Measurements from ENCODE around the gene DNAJB5.

The DNAJB5 gene

GRCh38 chr9:34991607-34992375 is 2.2 kb downstream of the DNAJB5 start:
- no peak for TF ChIP-seq EZH2phosphoT487 (IDR thresholded peaks at IDR 0.05; ENCODE audit: low read depth)
- TF ChIP-seq, protein P1, sequence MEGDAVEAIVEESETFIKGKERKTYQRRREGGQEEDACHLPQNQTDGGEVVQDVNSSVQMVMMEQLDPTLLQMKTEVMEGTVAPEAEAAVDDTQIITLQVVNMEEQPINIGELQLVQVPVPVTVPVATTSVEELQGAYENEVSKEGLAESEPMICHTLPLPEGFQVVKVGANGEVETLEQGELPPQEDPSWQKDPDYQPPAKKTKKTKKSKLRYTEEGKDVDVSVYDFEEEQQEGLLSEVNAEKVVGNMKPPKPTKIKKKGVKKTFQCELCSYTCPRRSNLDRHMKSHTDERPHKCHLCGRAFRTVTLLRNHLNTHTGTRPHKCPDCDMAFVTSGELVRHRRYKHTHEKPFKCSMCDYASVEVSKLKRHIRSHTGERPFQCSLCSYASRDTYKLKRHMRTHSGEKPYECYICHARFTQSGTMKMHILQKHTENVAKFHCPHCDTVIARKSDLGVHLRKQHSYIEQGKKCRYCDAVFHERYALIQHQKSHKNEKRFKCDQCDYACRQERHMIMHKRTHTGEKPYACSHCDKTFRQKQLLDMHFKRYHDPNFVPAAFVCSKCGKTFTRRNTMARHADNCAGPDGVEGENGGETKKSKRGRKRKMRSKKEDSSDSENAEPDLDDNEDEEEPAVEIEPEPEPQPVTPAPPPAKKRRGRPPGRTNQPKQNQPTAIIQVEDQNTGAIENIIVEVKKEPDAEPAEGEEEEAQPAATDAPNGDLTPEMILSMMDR (IDR thresholded peaks at IDR 0.05; ENCODE audit: low read depth, low read length), result peak; percentile 26; the same call in 1 of the 2 replicates
- peaks cover 20% of the 10 kb centered on the region for H3K36me3 ChIP-seq (replicated peaks; ENCODE audit: low read depth, low read length)
- peaks cover 73% of the 10 kb centered on the region for H3K4me1 ChIP-seq (ENCODE audit: low read length)
- H4K20me1 ChIP-seq (ENCODE audit: insufficient read depth, low read length), result no peaks in the 10 kb centered on the region
- H2AFZ ChIP-seq (ENCODE audit: low read depth, low read length), result no peak overlapping the region
- peak overlapping the region; percentile 94 for H3K4me2 ChIP-seq (ENCODE audit: low read length)
- H3K9ac ChIP-seq (ENCODE audit: low read length), result peak overlapping the region; percentile 82; the same call in 1 of the 2 replicates
- no peaks in the 10 kb centered on the region for H3K27me3 ChIP-seq (ENCODE audit: low read depth, low read length)
- peak overlapping the region; percentile 51 for H3K4me3 ChIP-seq (ENCODE audit: low read length)
- H3K9me3 ChIP-seq (ENCODE audit: insufficient read depth, low read length), result no peaks in the 10 kb centered on the region
- H3K27ac ChIP-seq (ENCODE audit: low read length), result peak overlapping the region; percentile 97
- H3K79me2 ChIP-seq (ENCODE audit: low read length), result peaks cover 16% of the 10 kb centered on the region

DNA sequence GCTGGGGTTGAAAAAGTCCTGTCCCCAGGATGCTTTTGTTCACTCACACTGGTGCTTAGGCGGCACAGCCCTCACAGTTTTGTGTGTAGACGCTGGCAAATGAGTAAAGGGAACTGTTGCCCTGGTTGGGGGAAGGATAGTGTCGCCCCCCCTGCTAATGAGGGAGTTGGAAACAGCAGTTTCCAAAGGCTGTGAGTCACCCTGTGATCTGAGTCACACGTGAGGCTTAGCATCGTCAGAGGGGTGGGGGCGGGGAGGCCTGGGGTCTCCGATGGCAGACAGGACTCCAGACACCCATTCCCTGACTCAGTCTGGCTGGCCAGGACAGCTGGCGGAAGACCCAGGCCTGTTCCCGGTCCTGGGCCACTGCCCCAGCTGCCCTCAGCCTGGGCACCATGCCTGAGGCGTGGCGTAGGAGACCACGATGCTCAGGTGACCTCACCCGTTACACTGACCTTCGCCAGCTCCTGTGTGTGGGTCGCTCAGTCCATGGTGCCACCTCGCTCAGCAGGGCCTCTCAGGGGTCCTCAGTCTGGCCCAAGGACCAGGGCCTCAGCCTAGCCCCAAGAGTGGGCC is 2.9 kb downstream of the DNAJB5 start:
- Histone ChIP-seq H3K4me3 (ENCODE audit: low read length) (peak overlapping the region; percentile 51; the same call in 1 of the 2 replicates), H4K20me1 (ENCODE audit: insufficient read depth, low read length) (no peaks in the 10 kb centered on the region), H3K9ac (ENCODE audit: low read length) (peak overlapping the region; percentile 82; the same call in 1 of the 2 replicates), H3K4me2 (ENCODE audit: low read length) (peak overlapping the region; percentile 94), H3K27ac (ENCODE audit: low read length) (peak overlapping the region; percentile 97), H3K9me3 (ENCODE audit: insufficient read depth, low read length) (no peaks in the 10 kb centered on the region), H3K36me3 (replicated peaks; ENCODE audit: low read depth, low read length) (peaks cover 26% of the 10 kb centered on the region), H3K27me3 (ENCODE audit: low read depth, low read length) (no peaks in the 10 kb centered on the region), H3K4me1 (ENCODE audit: low read length) (peaks cover 69% of the 10 kb centered on the region), H2AFZ (ENCODE audit: low read depth, low read length) (no peak overlapping the region), H3K79me2 (ENCODE audit: low read length) (peaks cover 16% of the 10 kb centered on the region)
- TF ChIP-seq EZH2phosphoT487 (IDR thresholded peaks at IDR 0.05; ENCODE audit: low read depth), result no peak
- TF ChIP-seq, protein P1 (IDR thresholded peaks at IDR 0.05; ENCODE audit: low read depth, low read length), result no peak

DNA sequence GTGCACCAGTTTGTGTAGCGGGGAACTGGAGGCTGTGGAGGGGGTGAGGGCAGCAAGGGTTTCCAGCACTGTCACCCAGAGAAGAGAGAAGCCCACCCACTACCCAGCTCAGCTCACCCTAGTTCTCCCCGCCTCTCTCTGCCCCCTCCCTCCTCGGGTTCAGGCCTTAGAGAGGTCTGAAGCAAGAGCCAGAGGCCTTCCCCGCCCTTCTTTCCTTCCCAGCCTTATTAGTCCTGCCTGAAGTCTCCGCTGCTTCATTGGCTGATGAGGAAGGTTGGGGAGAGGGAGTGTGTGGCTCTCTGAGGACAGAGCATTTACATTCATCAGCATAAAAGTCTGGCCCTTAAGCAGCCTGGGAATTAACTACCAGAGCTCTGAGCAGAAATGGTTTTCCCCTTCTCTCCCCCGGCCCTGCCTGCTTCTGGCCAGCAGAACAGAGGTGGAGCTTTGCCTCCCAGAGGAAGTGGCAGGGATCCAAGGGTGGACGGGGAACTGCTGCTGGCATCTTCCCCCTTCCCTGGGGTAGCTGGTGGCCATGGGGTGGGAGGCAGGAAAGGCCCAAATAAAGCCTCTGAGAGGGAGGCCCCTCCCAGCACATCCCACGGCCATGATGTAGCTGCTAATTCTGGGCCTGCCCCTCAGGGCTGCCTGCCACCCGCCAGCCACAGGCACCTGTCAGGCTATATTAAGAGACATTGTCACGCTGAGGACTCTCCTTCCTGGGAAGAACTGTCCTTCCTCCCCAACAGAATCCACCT is 4.1 kb downstream of the DNAJB5 start:
- Histone ChIP-seq H3K9ac (ENCODE audit: low read length) (peak overlapping the region; percentile 82), H3K4me2 (ENCODE audit: low read length) (peak overlapping the region; percentile 94), H3K27me3 (ENCODE audit: low read depth, low read length) (no peaks in the 10 kb centered on the region), H3K36me3 (replicated peaks; ENCODE audit: low read depth, low read length) (peaks cover 26% of the 10 kb centered on the region), H3K27ac (ENCODE audit: low read length) (peak overlapping the region; percentile 97), H3K9me3 (ENCODE audit: insufficient read depth, low read length) (no peaks in the 10 kb centered on the region), H2AFZ (ENCODE audit: low read depth, low read length) (peak overlapping the region; percentile 62; the same call in 1 of the 2 replicates), H3K4me3 (ENCODE audit: low read length) (peak overlapping the region; percentile 51), H4K20me1 (ENCODE audit: insufficient read depth, low read length) (no peaks in the 10 kb centered on the region), H3K4me1 (ENCODE audit: low read length) (peaks cover 64% of the 10 kb centered on the region), H3K79me2 (ENCODE audit: low read length) (peaks cover 16% of the 10 kb centered on the region)
- TF ChIP-seq, protein P1 (IDR thresholded peaks at IDR 0.05; ENCODE audit: low read depth, low read length), result no peak
- no peak for TF ChIP-seq EZH2phosphoT487 (IDR thresholded peaks at IDR 0.05; ENCODE audit: low read depth)
